Caco-2 (cell line): ENCODE measurements around the gene SIAE. TPM values are rescaled to one million over a fixed set of nuclear protein-coding genes. Genes with fewer than 3 reads are reported as not detected.

Source experiments
- BruUV-seq: library from RNA; stranded (reverse); fragments of 400-500 nt; replicated peaks from 2 replicates; lab custom pipeline; 2021; lab: Mats Ljungman, UMichigan
- CTCF ChIA-PET: fragments of 300-600 bp; sonication (Branson Sonifier 250); formaldehyde crosslinking; loops from one replicate; lab custom pipeline; 2022; ENCODE audit warnings: antibody characterized with exemption; lab: Charles Lee
- POLR2A ChIA-PET: fragments of 300-600 bp; sonication (Branson Sonifier 250); formaldehyde crosslinking; loops from one replicate; lab custom pipeline; 2022; ENCODE audit warnings: antibody characterized with exemption; lab: Charles Lee
- DNase-seq, 2 experiments: peaks; one replicate each; pipeline versions ENCODE4 v3.0.0 to v3.0.0-alpha.2; 2020 to 2022
- H3K27me3 ChIP-seq: replicated peaks from 2 replicates; pipeline ENCODE4 v1.6.0; 2011; ENCODE audit warnings: low read length; ENCODE audit not compliant: control insufficient read depth, insufficient read depth
- H3K36me3 ChIP-seq: 2 replicates; pipeline ENCODE4 v1.5.1; 2011; ENCODE audit warnings: low read length; ENCODE audit not compliant: control insufficient read depth, insufficient read depth
- H3K4me1 ChIP-seq: fragments of 250-450 bp; sonication (Bioruptor Pico); 2 replicates; pipeline ENCODE4 v1.5.1; 2020; ENCODE audit warnings: mild to moderate bottlenecking
- H3K4me3 ChIP-seq: 2 replicates; pipeline ENCODE4 v1.5.1; 2011; ENCODE audit warnings: low read depth, mild to moderate bottlenecking, control low read depth, low read length
- H3K9me3 ChIP-seq: fragments of 250-450 bp; sonication (Bioruptor Pico); 2 replicates; pipeline ENCODE4 v1.5.1; 2020; ENCODE audit warnings: mild to moderate bottlenecking, moderate library complexity
- H3K27ac Mint-ChIP-seq: one replicate; pipeline ENCODE4 v1.8.0; 2022; ENCODE audit warnings: mixed read lengths; ENCODE audit not compliant: unreplicated experiment
- H3K27me3 Mint-ChIP-seq: one replicate; pipeline ENCODE4 v1.8.0; 2022; ENCODE audit warnings: mixed read lengths; ENCODE audit not compliant: insufficient read depth, unreplicated experiment
- H3K36me3 Mint-ChIP-seq: one replicate; pipeline ENCODE4 v1.8.0; 2022; ENCODE audit warnings: mild to moderate bottlenecking, mixed read lengths; ENCODE audit not compliant: insufficient read depth, unreplicated experiment
- H3K4me1 Mint-ChIP-seq: one replicate; pipeline ENCODE4 v1.8.0; 2022; ENCODE audit warnings: low read depth, mixed read lengths; ENCODE audit not compliant: unreplicated experiment
- H3K4me3 Mint-ChIP-seq: one replicate; pipeline ENCODE4 v1.8.0; 2022; ENCODE audit warnings: mild to moderate bottlenecking, moderate library complexity, mixed read lengths; ENCODE audit not compliant: unreplicated experiment
- H3K9me3 Mint-ChIP-seq: one replicate; pipeline ENCODE4 v1.8.0; 2022; ENCODE audit warnings: mixed read lengths; ENCODE audit not compliant: unreplicated experiment
- intact Hi-C: fragments of 100-400 bp; cut with micrococcal nuclease; formaldehyde crosslinking; loops from one replicate; pipeline ENCODE4 v1.10.0; 2022; ENCODE audit not compliant: unreplicated experiment
- total RNA-seq: library from RNA; stranded (reverse); gene quantifications from 2 replicates; pipeline ENCODE4 v1.2.3, GENCODE V29; 2022
- TF ChIP-seq, protein P1 (sequence below), 2 experiments: fragments of 200-600 bp in 1 of 2; IDR thresholded peaks; 1 replicate in 1 of 2; 2 replicates in 1 of 2; pipeline versions ENCODE4 v1.5.1 to v1.8.0; 2011 to 2022; ENCODE audit warnings: antibody characterized with exemption in 1 of 2, control low read depth in 1 of 2, inconsistent platforms in 1 of 2, low read depth in 1 of 2, low read length in 1 of 2, mild to moderate bottlenecking in 1 of 2, moderate library complexity in 1 of 2; ENCODE audit not compliant: insufficient read depth in 1 of 2, severe bottlenecking in 1 of 2, unreplicated experiment in 1 of 2

SIAE gene
- total RNA-seq, 1 experiment from 2014 or later = 33.7 TPM

- TF ChIP-seq, protein P1, sequence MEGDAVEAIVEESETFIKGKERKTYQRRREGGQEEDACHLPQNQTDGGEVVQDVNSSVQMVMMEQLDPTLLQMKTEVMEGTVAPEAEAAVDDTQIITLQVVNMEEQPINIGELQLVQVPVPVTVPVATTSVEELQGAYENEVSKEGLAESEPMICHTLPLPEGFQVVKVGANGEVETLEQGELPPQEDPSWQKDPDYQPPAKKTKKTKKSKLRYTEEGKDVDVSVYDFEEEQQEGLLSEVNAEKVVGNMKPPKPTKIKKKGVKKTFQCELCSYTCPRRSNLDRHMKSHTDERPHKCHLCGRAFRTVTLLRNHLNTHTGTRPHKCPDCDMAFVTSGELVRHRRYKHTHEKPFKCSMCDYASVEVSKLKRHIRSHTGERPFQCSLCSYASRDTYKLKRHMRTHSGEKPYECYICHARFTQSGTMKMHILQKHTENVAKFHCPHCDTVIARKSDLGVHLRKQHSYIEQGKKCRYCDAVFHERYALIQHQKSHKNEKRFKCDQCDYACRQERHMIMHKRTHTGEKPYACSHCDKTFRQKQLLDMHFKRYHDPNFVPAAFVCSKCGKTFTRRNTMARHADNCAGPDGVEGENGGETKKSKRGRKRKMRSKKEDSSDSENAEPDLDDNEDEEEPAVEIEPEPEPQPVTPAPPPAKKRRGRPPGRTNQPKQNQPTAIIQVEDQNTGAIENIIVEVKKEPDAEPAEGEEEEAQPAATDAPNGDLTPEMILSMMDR (IDR thresholded peaks at IDR 0.05; ENCODE audit: insufficient read depth in 1 of 2, low read depth in 1 of 2, low read length in 1 of 2, severe bottlenecking in 1 of 2, unreplicated experiment in 1 of 2) = no peak
- H3K4me3 Mint-ChIP-seq = no peak overlapping the region
- H3K4me1 Mint-ChIP-seq = no peaks in the 10 kb centered on the region
- ChIA-PET POLR2A (interaction anchor here (0.6 to 1.7 kb wide), 2 partner anchors 30 to 81 kb away, joined by 4 read pairs; partner anchors contain the start of gene SPA17), CTCF (no interaction called here)
- H3K36me3 ChIP-seq = no peaks in the 10 kb centered on the region
- 0 out of 2 replicates have a peak, but pooled peaks cover 4% of the 10 kb centered on the region for H3K9me3 ChIP-seq
- peaks cover 28% of the 10 kb centered on the region for H3K27me3 Mint-ChIP-seq
- no peaks in the 10 kb centered on the region for H3K9me3 Mint-ChIP-seq
- peaks cover 2% of the 10 kb centered on the region; the same call in 1 of the 2 replicates for H3K27me3 ChIP-seq
- intact Hi-C loops = no loop called here
- no peaks in the 10 kb centered on the region for H3K36me3 Mint-ChIP-seq
- H3K4me3 ChIP-seq = no peak overlapping the region
- H3K4me1 ChIP-seq = no peaks in the 10 kb centered on the region
- BruUV-seq = no TSS peak
- no peak for DNase-seq
- no peak overlapping the region for H3K27ac Mint-ChIP-seq
Measured at GRCh38 chr11:124592627-124593026, 80.9 kb downstream of the SIAE start.

DNA sequence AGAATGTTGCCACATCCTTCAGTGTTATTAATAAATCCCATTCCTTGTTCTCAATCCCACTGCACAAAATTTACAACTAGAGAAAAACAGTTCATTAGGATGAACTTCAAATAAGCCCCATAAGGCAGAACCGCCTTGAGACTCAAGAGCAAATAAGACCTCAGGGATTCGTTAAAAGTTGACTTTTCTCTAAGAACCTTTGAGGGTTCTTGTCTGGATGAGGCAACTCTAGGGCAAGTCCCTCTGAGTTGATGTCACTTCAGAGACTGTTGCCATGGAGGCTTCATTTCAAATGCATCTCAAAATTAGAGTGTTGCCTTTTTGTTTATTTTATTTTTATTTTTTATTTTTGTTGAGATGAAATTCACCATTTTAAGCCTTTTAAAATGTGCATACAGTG, 82.1 kb downstream of the SIAE start:
- no peak overlapping the region for H3K4me3 ChIP-seq
- no TSS peak for BruUV-seq
- DNase-seq = no peak
- intact Hi-C loops = no loop called here
- peaks cover 32% of the 10 kb centered on the region for H3K27me3 Mint-ChIP-seq
- H3K27me3 ChIP-seq = peaks cover 2% of the 10 kb centered on the region; the same call in 1 of the 2 replicates
- no peaks in the 10 kb centered on the region for H3K36me3 ChIP-seq
- no peaks in the 10 kb centered on the region for H3K9me3 Mint-ChIP-seq
- H3K4me1 ChIP-seq = no peaks in the 10 kb centered on the region
- no peaks in the 10 kb centered on the region for H3K4me1 Mint-ChIP-seq
- no peak overlapping the region for H3K27ac Mint-ChIP-seq
- no peaks in the 10 kb centered on the region for H3K36me3 Mint-ChIP-seq
- 0 out of 2 replicates have a peak, but pooled peaks cover 4% of the 10 kb centered on the region for H3K9me3 ChIP-seq
- ChIA-PET CTCF (no interaction called here), POLR2A (no interaction called here)
- TF ChIP-seq, protein P1 (IDR thresholded peaks at IDR 0.05; ENCODE audit: insufficient read depth in 1 of 2, low read depth in 1 of 2, low read length in 1 of 2, severe bottlenecking in 1 of 2, unreplicated experiment in 1 of 2) = no peak
- no peak overlapping the region for H3K4me3 Mint-ChIP-seq

GRCh38 chr11:124586238-124586860, 87.2 kb downstream of the SIAE start:
- Mint-ChIP-seq H3K4me1 (no peaks in the 10 kb centered on the region), H3K9me3 (no peaks in the 10 kb centered on the region), H3K4me3 (no peak overlapping the region), H3K27ac (no peak overlapping the region), H3K27me3 (peaks cover 32% of the 10 kb centered on the region), H3K36me3 (no peaks in the 10 kb centered on the region)
- TF ChIP-seq, protein P1 (IDR thresholded peaks at IDR 0.05; ENCODE audit: insufficient read depth in 1 of 2, low read depth in 1 of 2, low read length in 1 of 2, severe bottlenecking in 1 of 2, unreplicated experiment in 1 of 2) = peak; percentile 79 to 91
- BruUV-seq = no TSS peak
- intact Hi-C loops = loop anchor here (1.0 to 2.0 kb wide), 4 partner anchors 48 to 515 kb away; no protein-coding TSS in a partner anchor
- ChIA-PET CTCF (no interaction called here), POLR2A (no interaction called here)
- DNase-seq = peak; percentile 59 to 73
- Histone ChIP-seq H3K27me3 (peaks cover 2% of the 10 kb centered on the region), H3K36me3 (no peaks in the 10 kb centered on the region), H3K9me3 (0 out of 2 replicates have a peak, but pooled peaks cover 4% of the 10 kb centered on the region), H3K4me1 (no peaks in the 10 kb centered on the region), H3K4me3 (no peak overlapping the region)
